HepG2 (cell line): ENCODE data around the gene LATS2. TPM values are rescaled to one million over a fixed set of nuclear protein-coding genes. Genes with fewer than 3 reads are reported as not detected.

Experiments used
- ATAC-seq: fragments of 200-7000 bp; cut with Tn5 transposase; 3 replicates; pipeline ENCODE4 v1.9.1; 2020; ENCODE audit warnings: mild to moderate bottlenecking, moderate library complexity
- BruUV-seq: library from RNA; stranded (reverse); fragments of 400-500 nt; replicated peaks from 2 replicates; lab custom pipeline; 2021; lab: Mats Ljungman, UMichigan
- CTCF ChIA-PET: fragments of 300-600 bp; formaldehyde crosslinking; extraction: SDS; loops from one replicate; lab custom pipeline; 2021; ENCODE audit warnings: low total read pairs, inconsistent platforms, low intra/inter-chr PET ratio; lab: Yijun Ruan, JAX
- POLR2A ChIA-PET: fragments of 350-600 bp; sonication (Branson Sonifier 250); formaldehyde crosslinking; loops from one replicate; lab custom pipeline; 2020; ENCODE audit warnings: antibody characterized with exemption, inconsistent platforms; lab: Yijun Ruan, JAX
- DNase-seq: peaks from one replicate; pipeline ENCODE4 v3.0.0-alpha.2; 2015; ENCODE audit warnings: low spot score
- FAIRE-seq: peaks from 3 replicates; lab custom pipeline; 2011; peaks lifted over from hg19 to GRCh38; lab: Jason Lieb, UNC
- H2AFZ ChIP-seq: one replicate; pipeline ENCODE4 v1.6.1; 2011; ENCODE audit warnings: low read length, inconsistent platforms
- H3K27ac ChIP-seq: fragments of 300-600 bp; 3 replicates; pipeline ENCODE4 v1.8.0; 2011; ENCODE audit warnings: mixed run types, mild to moderate bottlenecking, mixed read lengths, low read length, inconsistent platforms; ENCODE audit not compliant: insufficient read depth; ENCODE audit errors: extremely low read length
- H3K27me3 ChIP-seq, 2 experiments: fragments of 200-600 bp in 1 of 2; 2 replicates in 1 of 2; 3 replicates in 1 of 2; pipeline versions ENCODE4 v1.6.0 to v1.8.0; 2011; ENCODE audit warnings: low read length in 2 of 2, mild to moderate bottlenecking in 2 of 2, moderate library complexity in 2 of 2, inconsistent platforms in 1 of 2; ENCODE audit not compliant: insufficient read depth in 2 of 2, control insufficient read depth in 1 of 2
- H3K36me3 ChIP-seq, 2 experiments: fragments of 200-600 bp in 1 of 2; replicated peaks in 1 of 2; 2 replicates in 1 of 2; 3 replicates in 1 of 2; pipeline versions ENCODE4 v1.5.1 to v1.8.0; 2011; ENCODE audit warnings: low read length in 2 of 2, inconsistent platforms in 1 of 2; ENCODE audit not compliant: insufficient read depth in 2 of 2, control insufficient read depth in 1 of 2
- H3K4me1 ChIP-seq: 2 replicates; pipeline ENCODE4 v1.5.1; 2012; ENCODE audit warnings: low read length, inconsistent platforms; ENCODE audit not compliant: insufficient read depth
- H3K4me2 ChIP-seq: 2 replicates; pipeline ENCODE4 v1.6.0; 2011; ENCODE audit warnings: low read depth, low read length, inconsistent platforms
- H3K4me3 ChIP-seq, 3 experiments: fragments of 200-600 bp in 1 of 3; sonication (generic), shearing (Covaris generic) in 1 of 3; replicated peaks in 1 of 3; 2 replicates each; pipeline ENCODE4 v1.5.1; 2011 to 2016; ENCODE audit warnings: low read length in 3 of 3, inconsistent platforms in 2 of 3, low read depth in 2 of 3, mild to moderate bottlenecking in 2 of 3, control low read depth in 1 of 3, mixed read lengths in 1 of 3; ENCODE audit not compliant: insufficient read depth in 1 of 3
- H3K79me2 ChIP-seq: one replicate; pipeline ENCODE4 v1.6.1; 2011; ENCODE audit warnings: low read length, inconsistent platforms; ENCODE audit not compliant: insufficient read depth
- H3K9ac ChIP-seq: 2 replicates; pipeline ENCODE4 v1.6.0; 2011; ENCODE audit warnings: mild to moderate bottlenecking, low read depth, low read length, inconsistent platforms; ENCODE audit not compliant: insufficient read depth
- H3K9me3 ChIP-seq: 2 replicates; pipeline ENCODE4 v1.5.1; 2012; ENCODE audit warnings: mild to moderate bottlenecking, low read length
- H4K20me1 ChIP-seq: 2 replicates; pipeline ENCODE4 v1.6.0; 2011; ENCODE audit warnings: inconsistent platforms, mild to moderate bottlenecking, low read length, moderate library complexity; ENCODE audit not compliant: insufficient read depth
- POGZ ChIP-seq: sonication (generic); formaldehyde crosslinking; IDR thresholded peaks from 2 replicates; pipeline ENCODE4 v1.4.0; 2020; ENCODE audit warnings: mild to moderate bottlenecking, missing genetic modification reagents
- SP5 ChIP-seq: IDR thresholded peaks from 2 replicates; pipeline ENCODE4 v1.6.1; 2016; ENCODE audit warnings: low read depth, borderline replicate concordance
- ZMYM3 ChIP-seq: sonication (generic); formaldehyde crosslinking; IDR thresholded peaks from 2 replicates; pipeline ENCODE4 v1.5.1; 2020; ENCODE audit warnings: mild to moderate bottlenecking, missing genetic modification reagents
- ZNF781 ChIP-seq: sonication (generic); formaldehyde crosslinking; IDR thresholded peaks from 2 replicates; pipeline ENCODE4 v1.5.1; 2020; ENCODE audit warnings: borderline replicate concordance, mild to moderate bottlenecking, missing genetic modification reagents; ENCODE audit errors: not compliant biosample characterization
- WGBS: methylation state at CpG from one replicate; pipeline ENCODE4 v1.1.6; 2017; ENCODE audit warnings: low lambda C conversion rate; 5-methylcytosine and 5-hydroxymethylcytosine counted together
- in situ Hi-C: cut with HindIII; loops from 2 replicates; pipeline ENCODE4 v1.10.0; 2017; ENCODE audit warnings: low pct_unique_long_range_greater_than_20kb; ENCODE audit not compliant: extremely low pct_ligation_motif_present
- intact Hi-C: fragments of 100-400 bp; cut with micrococcal nuclease; formaldehyde crosslinking; loops from one replicate; pipeline ENCODE4 v1.10.0; 2022; ENCODE audit not compliant: unreplicated experiment
- polyA plus RNA-seq, 8 experiments: library from polyadenylated mRNA; depleted of rRNA in 3 of 8; stranded (reverse) in 7 of 8; unstranded in 1 of 8; fragments of >200 nt; fragmentation: Illumina TruSeq in 4 of 8; extraction: Trizol in 4 of 8; gene quantifications; 2 replicates each; pipeline versions ENCODE4 v1.2.1 to v1.2.3, GENCODE V29; 2011 to 2016; ENCODE audit warnings: low read depth in 4 of 8, missing spikeins in 1 of 8, mixed read lengths in 1 of 8; ENCODE audit not compliant: insufficient read depth in 1 of 8
- total RNA-seq, 5 experiments: library from RNA; depleted of rRNA; stranded (reverse); fragments of >200 nt; fragmentation: Illumina TruSeq; extraction: Trizol; gene quantifications; 2 replicates each; pipeline ENCODE4 v1.2.3, GENCODE V29; 2016; ENCODE audit warnings: low read depth in 1 of 5
- TF ChIP-seq, protein P1 (sequence below): sonication (generic); formaldehyde crosslinking; IDR thresholded peaks from 2 replicates; pipeline ENCODE4 v1.5.0; 2020; ENCODE audit warnings: mild to moderate bottlenecking, missing genetic modification reagents, borderline replicate concordance

Gene LATS2
- total and polyA plus RNA-seq, 2 of the 13 experiments (the other 11 are each of a cell fraction or from before 2014, with no cell fraction given) = 7.3 to 8.5 TPM

GRCh38 chr13:21074546-21074945 is 13.2 kb upstream of the LATS2 start:
- POLR2A ChIA-PET = interaction anchor here (1.1 kb wide), 1 partner anchor 27 kb away, joined by 3 read pairs; no protein-coding TSS in a partner anchor
- Histone ChIP-seq H3K4me3 (no peak overlapping the region; a peak in 2 of 6 replicates), H3K27me3 (peaks cover 1 to 14% of the 10 kb centered on the region in 2 experiments; a peak in 3 of 5 replicates), H3K27ac (no peak overlapping the region), H3K9me3 (no peaks in the 10 kb centered on the region), H4K20me1 (no peaks in the 10 kb centered on the region), H3K79me2 (no peaks in the 10 kb centered on the region), H2AFZ (peak overlapping the region; percentile 86), H3K4me2 (peak overlapping the region; percentile 62), H3K9ac (no peak overlapping the region), H3K36me3 (no peaks in the 10 kb centered on the region), H3K4me1 (peaks cover 32% of the 10 kb centered on the region)
- CTCF ChIA-PET = no interaction called here
- peak; percentile 39; the same call in 2 of the 3 replicates for ATAC-seq
- no TSS peak for BruUV-seq
- 38% methylated on average over 10 of the region's 10 CpGs for WGBS
- intact Hi-C loops (no loop called here), in situ Hi-C loops (no loop called here)
- DNase-seq = no peak
- FAIRE-seq = no peak
- TF ChIP-seq, protein P1, sequence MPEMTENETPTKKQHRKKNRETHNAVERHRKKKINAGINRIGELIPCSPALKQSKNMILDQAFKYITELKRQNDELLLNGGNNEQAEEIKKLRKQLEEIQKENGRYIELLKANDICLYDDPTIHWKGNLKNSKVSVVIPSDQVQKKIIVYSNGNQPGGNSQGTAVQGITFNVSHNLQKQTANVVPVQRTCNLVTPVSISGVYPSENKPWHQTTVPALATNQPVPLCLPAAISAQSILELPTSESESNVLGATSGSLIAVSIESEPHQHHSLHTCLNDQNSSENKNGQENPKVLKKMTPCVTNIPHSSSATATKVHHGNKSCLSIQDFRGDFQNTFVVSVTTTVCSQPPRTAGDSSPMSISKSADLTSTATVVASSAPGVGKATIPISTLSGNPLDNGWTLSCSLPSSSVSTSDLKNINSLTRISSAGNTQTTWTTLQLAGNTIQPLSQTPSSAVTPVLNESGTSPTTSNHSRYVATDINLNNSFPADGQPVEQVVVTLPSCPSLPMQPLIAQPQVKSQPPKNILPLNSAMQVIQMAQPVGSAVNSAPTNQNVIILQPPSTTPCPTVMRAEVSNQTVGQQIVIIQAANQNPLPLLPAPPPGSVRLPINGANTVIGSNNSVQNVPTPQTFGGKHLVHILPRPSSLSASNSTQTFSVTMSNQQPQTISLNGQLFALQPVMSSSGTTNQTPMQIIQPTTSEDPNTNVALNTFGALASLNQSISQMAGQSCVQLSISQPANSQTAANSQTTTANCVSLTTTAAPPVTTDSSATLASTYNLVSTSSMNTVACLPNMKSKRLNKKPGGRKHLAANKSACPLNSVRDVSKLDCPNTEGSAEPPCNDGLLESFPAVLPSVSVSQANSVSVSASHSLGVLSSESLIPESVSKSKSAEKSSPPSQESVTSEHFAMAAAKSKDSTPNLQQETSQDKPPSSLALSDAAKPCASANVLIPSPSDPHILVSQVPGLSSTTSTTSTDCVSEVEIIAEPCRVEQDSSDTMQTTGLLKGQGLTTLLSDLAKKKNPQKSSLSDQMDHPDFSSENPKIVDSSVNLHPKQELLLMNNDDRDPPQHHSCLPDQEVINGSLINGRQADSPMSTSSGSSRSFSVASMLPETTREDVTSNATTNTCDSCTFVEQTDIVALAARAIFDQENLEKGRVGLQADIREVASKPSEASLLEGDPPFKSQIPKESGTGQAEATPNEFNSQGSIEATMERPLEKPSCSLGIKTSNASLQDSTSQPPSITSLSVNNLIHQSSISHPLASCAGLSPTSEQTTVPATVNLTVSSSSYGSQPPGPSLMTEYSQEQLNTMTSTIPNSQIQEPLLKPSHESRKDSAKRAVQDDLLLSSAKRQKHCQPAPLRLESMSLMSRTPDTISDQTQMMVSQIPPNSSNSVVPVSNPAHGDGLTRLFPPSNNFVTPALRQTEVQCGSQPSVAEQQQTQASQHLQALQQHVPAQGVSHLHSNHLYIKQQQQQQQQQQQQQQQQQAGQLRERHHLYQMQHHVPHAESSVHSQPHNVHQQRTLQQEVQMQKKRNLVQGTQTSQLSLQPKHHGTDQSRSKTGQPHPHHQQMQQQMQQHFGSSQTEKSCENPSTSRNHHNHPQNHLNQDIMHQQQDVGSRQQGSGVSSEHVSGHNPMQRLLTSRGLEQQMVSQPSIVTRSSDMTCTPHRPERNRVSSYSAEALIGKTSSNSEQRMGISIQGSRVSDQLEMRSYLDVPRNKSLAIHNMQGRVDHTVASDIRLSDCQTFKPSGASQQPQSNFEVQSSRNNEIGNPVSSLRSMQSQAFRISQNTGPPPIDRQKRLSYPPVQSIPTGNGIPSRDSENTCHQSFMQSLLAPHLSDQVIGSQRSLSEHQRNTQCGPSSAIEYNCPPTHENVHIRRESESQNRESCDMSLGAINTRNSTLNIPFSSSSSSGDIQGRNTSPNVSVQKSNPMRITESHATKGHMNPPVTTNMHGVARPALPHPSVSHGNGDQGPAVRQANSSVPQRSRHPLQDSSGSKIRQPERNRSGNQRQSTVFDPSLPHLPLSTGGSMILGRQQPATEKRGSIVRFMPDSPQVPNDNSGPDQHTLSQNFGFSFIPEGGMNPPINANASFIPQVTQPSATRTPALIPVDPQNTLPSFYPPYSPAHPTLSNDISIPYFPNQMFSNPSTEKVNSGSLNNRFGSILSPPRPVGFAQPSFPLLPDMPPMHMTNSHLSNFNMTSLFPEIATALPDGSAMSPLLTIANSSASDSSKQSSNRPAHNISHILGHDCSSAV (CRISPR knock-in tag) = no peak
- TF ChIP-seq SP5 (CRISPR knock-in tag) (no peak), ZMYM3 (CRISPR knock-in tag) (no peak), POGZ (CRISPR knock-in tag) (no peak), ZNF781 (no peak)
